ENCODE results near the gene NEK1.

DNA sequence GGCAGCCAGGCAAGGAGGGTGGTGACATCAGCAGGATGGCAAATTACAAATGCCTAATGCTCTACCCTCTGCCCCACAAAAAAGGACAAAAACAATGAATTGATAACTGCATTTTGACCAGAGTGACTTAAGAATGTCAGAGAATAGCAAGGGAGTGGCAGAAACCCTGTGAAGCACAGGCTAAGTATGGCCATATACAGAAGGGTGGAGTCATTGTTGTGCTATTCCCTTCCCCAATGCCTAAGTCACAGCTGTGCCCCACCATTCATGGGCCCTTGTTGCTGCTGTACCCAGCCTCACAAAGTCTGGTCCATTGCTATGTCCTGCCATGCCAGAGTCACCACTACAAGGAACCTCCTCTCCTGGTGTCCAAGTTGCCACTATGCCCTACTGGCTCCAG is 123.1 kb downstream of the NEK1 start:
- TF ChIP-seq, protein P1, sequence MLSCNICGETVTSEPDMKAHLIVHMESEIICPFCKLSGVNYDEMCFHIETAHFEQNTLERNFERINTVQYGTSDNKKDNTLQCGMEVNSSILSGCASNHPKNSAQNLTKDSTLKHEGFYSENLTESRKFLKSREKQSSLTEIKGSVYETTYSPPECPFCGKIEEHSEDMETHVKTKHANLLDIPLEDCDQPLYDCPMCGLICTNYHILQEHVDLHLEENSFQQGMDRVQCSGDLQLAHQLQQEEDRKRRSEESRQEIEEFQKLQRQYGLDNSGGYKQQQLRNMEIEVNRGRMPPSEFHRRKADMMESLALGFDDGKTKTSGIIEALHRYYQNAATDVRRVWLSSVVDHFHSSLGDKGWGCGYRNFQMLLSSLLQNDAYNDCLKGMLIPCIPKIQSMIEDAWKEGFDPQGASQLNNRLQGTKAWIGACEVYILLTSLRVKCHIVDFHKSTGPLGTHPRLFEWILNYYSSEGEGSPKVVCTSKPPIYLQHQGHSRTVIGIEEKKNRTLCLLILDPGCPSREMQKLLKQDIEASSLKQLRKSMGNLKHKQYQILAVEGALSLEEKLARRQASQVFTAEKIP (CRISPR knock-in tag; IDR thresholded peaks at IDR 0.05; ENCODE audit: borderline replicate concordance) = no peak
- TF ChIP-seq POLR2AphosphoS5 (IDR thresholded peaks at IDR 0.05; ENCODE audit: low read depth, low read length) = no peak
- TF ChIP-seq ZSCAN9 (CRISPR knock-in tag; IDR thresholded peaks at IDR 0.05; ENCODE audit: borderline replicate concordance) = no peak
- no peak for TF ChIP-seq CTCF (CRISPR knock-in tag; IDR thresholded peaks at IDR 0.05)
- no peak for TF ChIP-seq ELF1 (CRISPR knock-in tag; IDR thresholded peaks at IDR 0.05)
- TF ChIP-seq NFYB (CRISPR knock-in tag; IDR thresholded peaks at IDR 0.05) = no peak
- no peak for TF ChIP-seq TBP (CRISPR knock-in tag; IDR thresholded peaks at IDR 0.05)

Measured in HepG2 (cell line).